Nephron progenitor cell (in vitro differentiated cells): ENCODE results near the gene RAI1.

Source experiments
- DNase-seq: peaks from one replicate; pipeline ENCODE4 v3.0.0; 2021
- H3K27ac Mint-ChIP-seq: 2 replicates; pipeline ENCODE4 v1.8.0; 2021; ENCODE audit warnings: mild to moderate bottlenecking, moderate library complexity, mixed read lengths
- H3K27me3 Mint-ChIP-seq: 2 replicates; pipeline ENCODE4 v1.8.0; 2021; ENCODE audit warnings: mild to moderate bottlenecking, low read depth, mixed read lengths; ENCODE audit not compliant: poor library complexity
- H3K36me3 Mint-ChIP-seq: 2 replicates; pipeline ENCODE4 v1.8.0; 2021; ENCODE audit warnings: low read depth, mixed read lengths
- H3K4me1 Mint-ChIP-seq: 2 replicates; pipeline ENCODE4 v1.8.0; 2021; ENCODE audit warnings: mixed read lengths
- H3K4me3 Mint-ChIP-seq: 2 replicates; pipeline ENCODE4 v1.8.0; 2021; ENCODE audit warnings: mild to moderate bottlenecking, moderate library complexity, mixed read lengths
- H3K9me3 Mint-ChIP-seq: 2 replicates; pipeline ENCODE4 v1.8.0; 2021; ENCODE audit warnings: mild to moderate bottlenecking, moderate library complexity, mixed read lengths
- TF ChIP-seq, protein P1 (sequence below): fragments of 200-600 bp; sonication (generic); IDR thresholded peaks from 2 replicates; pipeline ENCODE4 v1.5.0; 2021; ENCODE audit warnings: antibody characterized with exemption

The RAI1 gene

DNA sequence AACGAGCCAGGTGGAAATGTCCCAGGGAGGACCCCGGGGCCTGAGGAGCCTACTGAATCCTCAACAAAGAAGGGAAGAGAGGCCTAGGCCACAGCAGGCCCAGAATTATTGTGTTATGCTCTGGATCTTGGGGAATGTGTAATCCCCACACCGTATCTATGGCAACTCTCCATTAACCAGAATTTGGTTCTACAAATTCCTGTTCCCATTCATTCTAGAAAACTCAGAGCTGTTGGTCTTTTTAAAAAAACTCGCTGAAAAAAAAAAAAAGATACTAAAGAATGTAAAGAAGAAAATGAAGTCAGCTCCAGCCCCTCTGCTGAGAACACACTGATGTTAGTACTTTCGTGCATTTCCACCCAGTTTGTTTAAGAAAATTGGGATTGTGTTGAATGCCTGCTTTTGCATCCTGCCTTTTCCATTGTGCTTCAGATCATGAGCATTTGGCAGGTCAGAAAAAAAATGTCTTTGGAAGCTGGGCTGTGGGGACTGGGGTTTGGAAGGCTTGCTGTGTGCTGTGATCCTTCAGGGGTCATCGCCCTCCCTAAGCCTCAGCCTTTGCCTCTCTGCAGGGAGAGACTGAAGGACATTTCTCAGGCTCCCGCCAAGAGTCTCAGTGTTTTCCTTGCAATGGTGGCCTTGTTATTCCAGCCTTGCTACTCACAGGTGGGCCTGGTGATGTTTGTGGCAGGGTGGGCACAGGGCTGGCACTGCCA is 86.1 kb downstream of the RAI1 start:
- no peak for DNase-seq
- no peaks in the 10 kb centered on the region for H3K9me3 Mint-ChIP-seq
- no peaks in the 10 kb centered on the region for H3K27me3 Mint-ChIP-seq
- TF ChIP-seq, protein P1, sequence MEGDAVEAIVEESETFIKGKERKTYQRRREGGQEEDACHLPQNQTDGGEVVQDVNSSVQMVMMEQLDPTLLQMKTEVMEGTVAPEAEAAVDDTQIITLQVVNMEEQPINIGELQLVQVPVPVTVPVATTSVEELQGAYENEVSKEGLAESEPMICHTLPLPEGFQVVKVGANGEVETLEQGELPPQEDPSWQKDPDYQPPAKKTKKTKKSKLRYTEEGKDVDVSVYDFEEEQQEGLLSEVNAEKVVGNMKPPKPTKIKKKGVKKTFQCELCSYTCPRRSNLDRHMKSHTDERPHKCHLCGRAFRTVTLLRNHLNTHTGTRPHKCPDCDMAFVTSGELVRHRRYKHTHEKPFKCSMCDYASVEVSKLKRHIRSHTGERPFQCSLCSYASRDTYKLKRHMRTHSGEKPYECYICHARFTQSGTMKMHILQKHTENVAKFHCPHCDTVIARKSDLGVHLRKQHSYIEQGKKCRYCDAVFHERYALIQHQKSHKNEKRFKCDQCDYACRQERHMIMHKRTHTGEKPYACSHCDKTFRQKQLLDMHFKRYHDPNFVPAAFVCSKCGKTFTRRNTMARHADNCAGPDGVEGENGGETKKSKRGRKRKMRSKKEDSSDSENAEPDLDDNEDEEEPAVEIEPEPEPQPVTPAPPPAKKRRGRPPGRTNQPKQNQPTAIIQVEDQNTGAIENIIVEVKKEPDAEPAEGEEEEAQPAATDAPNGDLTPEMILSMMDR, result no peak
- H3K4me1 Mint-ChIP-seq, result peaks cover 96% of the 10 kb centered on the region
- peak overlapping the region; percentile 83 for H3K27ac Mint-ChIP-seq
- H3K36me3 Mint-ChIP-seq, result peaks cover 21% of the 10 kb centered on the region
- peak overlapping the region; percentile 47 for H3K4me3 Mint-ChIP-seq

DNA sequence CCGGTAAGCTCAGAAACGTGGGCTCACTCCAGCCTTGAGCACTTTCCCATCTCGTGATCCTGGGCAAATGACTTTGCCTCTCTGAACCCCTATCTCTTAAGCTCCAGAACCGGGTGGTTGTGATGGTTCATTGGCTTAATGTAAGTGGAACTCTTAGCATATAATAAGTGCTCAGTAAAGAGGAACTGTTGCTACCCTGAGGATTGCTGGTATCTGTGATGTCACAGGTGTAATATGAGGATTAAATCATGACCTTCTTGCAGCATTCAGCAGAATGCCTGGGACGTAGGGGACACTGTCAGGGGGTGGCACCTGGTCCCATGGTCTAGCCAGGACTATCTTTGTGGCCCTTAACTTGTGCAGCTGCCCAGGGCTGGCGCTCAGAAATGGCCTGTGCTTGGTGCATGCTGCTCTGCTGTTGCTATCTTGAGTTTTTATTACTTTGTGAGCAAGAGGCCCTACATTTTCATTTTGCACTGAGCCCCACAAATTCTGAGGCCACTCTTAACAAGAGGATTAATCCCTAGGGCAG is 86.7 kb downstream of the RAI1 start:
- Mint-ChIP-seq H3K27ac (peak overlapping the region; percentile 77), H3K36me3 (peaks cover 21% of the 10 kb centered on the region), H3K4me3 (peak overlapping the region; percentile 47), H3K9me3 (no peaks in the 10 kb centered on the region), H3K27me3 (no peaks in the 10 kb centered on the region), H3K4me1 (peaks cover 96% of the 10 kb centered on the region)
- no peak for DNase-seq
- TF ChIP-seq, protein P1, result no peak

- Mint-ChIP-seq H3K9me3 (no peaks in the 10 kb centered on the region), H3K4me3 (peak overlapping the region; percentile 71), H3K27me3 (no peaks in the 10 kb centered on the region), H3K27ac (peak overlapping the region; percentile 97), H3K36me3 (peaks cover 14% of the 10 kb centered on the region), H3K4me1 (peaks cover 90% of the 10 kb centered on the region)
- TF ChIP-seq, protein P1, result no peak
- no peak for DNase-seq
These were observed 87.3 kb downstream of the RAI1 start for GRCh38 chr17:17768424-17769088.

DNA sequence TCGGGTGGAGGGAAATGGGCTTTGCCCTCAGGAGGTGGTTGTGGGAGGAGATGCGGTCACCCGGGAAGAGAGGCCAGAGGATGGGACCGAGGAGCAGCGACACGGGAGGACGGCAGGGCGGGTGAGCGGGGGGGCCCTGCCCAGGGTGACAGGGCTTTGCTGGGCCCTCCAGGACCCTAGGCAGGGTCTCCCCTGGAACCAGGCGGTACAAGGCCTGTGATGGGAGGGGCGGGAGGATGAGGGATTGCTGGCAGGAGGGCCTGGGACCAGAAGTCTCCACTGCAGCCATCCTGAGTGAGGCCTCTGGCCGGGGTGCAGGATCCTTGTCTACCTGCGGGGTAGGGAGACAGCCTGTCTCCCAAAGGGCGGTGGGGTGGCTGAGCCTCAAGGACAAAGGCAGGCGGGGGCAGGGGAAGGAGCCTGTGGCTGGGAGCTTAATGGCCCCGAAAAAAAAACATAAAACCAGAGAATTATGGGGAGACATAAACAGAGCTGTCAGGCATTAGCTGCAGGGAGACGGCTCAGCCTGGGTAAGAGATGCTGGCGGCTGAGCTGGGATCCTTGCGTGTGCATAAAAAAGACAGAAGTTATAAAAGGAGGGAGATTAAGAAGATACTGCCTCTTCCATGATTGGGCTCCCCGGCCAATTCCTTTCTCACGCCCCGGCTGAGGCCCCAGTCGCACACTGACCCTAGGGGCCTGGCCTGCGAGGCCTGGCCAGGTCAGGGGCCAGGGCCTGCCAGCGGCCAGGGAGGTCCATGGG is 88.8 kb downstream of the RAI1 start:
- TF ChIP-seq, protein P1, result no peak
- DNase-seq, result peak; percentile 54
- Mint-ChIP-seq H3K27me3 (no peaks in the 10 kb centered on the region), H3K36me3 (peaks cover 2% of the 10 kb centered on the region), H3K27ac (peak overlapping the region; percentile 97), H3K4me3 (peak overlapping the region; percentile 71), H3K9me3 (no peaks in the 10 kb centered on the region), H3K4me1 (peaks cover 83% of the 10 kb centered on the region)

DNA sequence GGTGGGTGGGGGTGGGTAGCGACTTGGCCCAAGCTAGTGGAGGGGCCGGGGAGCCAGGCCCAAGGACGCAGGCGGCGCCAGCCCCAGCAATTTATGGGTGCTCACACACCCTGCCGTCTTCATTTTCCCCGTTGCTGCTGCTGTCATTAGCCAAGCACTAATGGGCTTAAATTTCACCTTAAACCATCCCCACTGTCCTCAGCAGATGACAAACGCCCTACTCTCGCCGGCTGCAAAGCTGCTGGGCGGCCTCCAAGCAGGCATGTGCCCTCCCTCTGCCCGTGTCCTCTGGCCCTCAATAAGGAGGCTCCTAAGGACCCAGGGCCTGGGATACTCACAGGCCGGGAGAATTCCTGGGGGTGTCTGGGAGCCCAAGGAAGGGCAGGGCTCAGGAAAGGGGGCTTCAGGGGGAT is 89.4 kb downstream of the RAI1 start:
- Mint-ChIP-seq H3K27ac (peak overlapping the region; percentile 97), H3K9me3 (no peaks in the 10 kb centered on the region), H3K36me3 (no peaks in the 10 kb centered on the region), H3K27me3 (no peaks in the 10 kb centered on the region), H3K4me1 (peaks cover 82% of the 10 kb centered on the region), H3K4me3 (peak overlapping the region; percentile 62)
- TF ChIP-seq, protein P1, result no peak
- no peak for DNase-seq
